ENCODE results near the gene SERTAD1.

- TF ChIP-seq CTCF (IDR thresholded peaks at IDR 0.05) (no peak), USF2 (IDR thresholded peaks at IDR 0.05; ENCODE audit: borderline replicate concordance, low read depth, low read length) (no peak), CHD2 (IDR thresholded peaks at IDR 0.05; ENCODE audit: low read length, partially characterized antibody) (no peak), POLR2AphosphoS5 (IDR thresholded peaks at IDR 0.05; ENCODE audit: low read depth, low read length) (no peak), MXI1 (IDR thresholded peaks at IDR 0.05; ENCODE audit: low read depth, low read length) (no peak), YY1 (IDR thresholded peaks at IDR 0.05; ENCODE audit: low read depth) (no peak), ZBTB33 (IDR thresholded peaks at IDR 0.05; ENCODE audit: borderline replicate concordance, low read depth) (no peak), REST (IDR thresholded peaks at IDR 0.05; ENCODE audit: low read depth, low read length) (no peak), USF1 (IDR thresholded peaks at IDR 0.05; ENCODE audit: borderline replicate concordance, low read depth) (no peak), GATA2 (CRISPR knock-in tag; IDR thresholded peaks at IDR 0.05) (no peak), EP300 (IDR thresholded peaks at IDR 0.05; ENCODE audit: borderline replicate concordance in 1 of 2, low read depth in 1 of 2, low read length in 1 of 2) (no peak), PBX3 (IDR thresholded peaks at IDR 0.05) (no peak), TAF1 (IDR thresholded peaks at IDR 0.05; ENCODE audit: borderline replicate concordance, low read depth, low read length) (no peak), TCF12 (IDR thresholded peaks at IDR 0.05) (no peak)
Measured at GRCh38 chr19:40380199-40381037, 45.4 kb downstream of the SERTAD1 start.
